NCI-H446 treated with DMSO at 0.1 percent for 48 hours (cell line): Measurements from ENCODE around the gene GSS.

Source experiments
- DNase-seq: peaks from one replicate; lab custom pipeline; 2025; lab: John Stamatoyannopoulos, UW

The GSS gene

DNA sequence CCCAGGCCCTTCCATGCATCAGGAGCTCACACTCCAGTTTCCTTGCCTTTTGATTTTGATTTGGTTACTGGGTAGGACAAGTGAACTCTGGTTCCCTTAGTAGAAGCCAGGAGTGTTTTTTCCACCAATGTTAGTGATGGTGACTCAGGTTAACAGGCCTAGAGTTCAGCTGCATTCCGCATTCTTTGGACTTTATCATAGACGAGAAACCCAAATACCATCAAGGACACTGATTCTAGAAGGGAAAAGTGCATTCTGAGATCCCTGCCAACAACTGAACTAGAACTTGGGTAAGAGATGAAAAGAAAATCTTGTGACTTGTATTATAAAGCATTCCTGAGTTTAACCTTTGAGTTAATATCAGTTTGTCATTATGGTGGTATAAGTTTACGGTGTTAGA lies 8.9 kb downstream of the GSS start:
- DNase-seq, result no peak

DNA sequence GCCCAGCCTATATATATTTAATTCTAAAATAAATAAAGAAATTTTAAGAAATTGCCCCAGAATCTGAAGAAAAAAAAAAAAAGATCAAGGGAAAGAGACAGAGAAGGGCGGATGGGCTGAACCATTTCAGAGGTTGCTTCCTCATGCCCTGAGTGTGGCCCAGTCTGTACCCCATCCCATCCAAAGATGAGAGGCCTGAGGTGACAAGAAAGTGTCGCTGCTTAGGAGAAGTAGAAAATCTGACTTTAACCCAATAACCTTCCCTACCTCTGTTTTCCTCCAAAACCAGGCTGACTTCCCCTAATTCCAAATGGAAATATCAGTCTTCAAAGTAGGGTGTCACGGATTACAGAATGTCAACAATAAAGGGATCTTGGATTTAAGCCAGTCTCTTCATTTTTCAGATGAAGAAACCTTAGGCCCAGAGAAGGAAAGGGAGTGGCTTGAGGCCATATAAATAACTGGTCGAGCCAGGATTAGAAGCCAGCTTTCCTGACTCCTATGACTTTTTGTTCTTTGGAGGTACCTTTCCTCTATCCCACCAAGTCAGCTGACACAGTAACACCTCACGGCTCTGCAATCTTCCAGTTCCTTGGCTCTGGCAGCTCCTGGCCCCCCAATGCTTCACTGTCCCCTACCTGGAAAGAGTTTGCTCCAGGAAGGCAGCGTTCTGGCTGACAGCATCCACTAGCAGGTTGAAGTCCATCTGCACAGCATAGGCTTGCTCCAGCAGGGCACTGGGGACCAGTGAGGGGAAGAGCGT lies 10.1 kb downstream of the GSS start:
- no peak for DNase-seq

DNA sequence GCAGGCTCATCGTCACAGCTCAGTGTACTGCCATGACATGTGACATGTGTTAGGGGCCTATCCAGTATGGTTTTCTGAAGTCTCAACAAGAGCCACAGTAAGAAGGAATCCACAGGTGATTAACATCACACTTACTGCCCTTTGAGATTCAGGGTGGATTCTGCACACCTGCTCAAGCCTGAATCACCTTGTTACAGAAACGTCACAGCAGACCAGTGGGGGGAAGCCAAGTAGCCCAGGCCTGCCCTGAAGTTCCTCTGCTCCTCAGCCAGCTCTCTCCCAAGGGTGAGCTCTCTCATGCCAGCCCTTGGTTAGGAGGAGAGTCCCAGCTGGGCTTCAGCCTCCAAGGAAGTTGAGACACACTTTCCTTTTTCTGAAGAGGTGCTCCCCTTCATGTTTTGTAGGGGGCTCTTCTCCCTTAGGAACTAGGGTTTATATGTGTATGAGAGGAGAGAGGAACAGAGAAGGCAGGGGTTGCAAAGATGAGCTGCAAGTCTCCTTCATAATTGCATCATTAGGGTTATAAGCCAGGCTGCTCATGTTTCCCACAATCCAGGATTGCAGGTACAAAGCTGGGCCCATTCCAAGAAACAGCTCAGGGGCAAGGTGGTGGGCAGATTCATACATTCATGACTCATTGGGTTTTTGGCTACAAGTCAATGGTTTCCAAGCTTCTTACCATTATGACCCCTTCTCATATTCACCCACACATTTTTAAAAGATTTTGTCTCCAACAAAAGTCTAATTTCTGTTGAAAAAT lies 11.6 kb downstream of the GSS start:
- DNase-seq, result no peak

DNA sequence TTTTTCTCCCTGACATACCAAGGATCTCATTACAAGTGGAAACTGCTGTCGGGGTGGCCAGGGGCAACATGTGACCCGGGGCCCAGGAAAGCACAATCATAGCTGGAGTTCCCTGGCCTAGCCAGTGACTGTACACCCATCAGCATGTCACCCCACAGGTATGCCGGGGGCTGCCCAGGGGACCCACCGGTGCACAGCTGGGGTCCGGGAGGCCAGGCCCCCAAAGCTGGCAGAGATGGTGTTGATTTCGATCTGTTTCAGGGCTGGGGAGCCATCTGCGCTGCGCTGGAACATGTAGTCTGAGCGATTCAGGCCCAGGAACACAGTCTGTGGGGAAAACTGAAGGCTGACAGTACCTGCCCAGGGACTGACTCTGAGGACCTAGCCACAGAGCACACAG lies 13.3 kb downstream of the GSS start:
- no peak for DNase-seq

DNA sequence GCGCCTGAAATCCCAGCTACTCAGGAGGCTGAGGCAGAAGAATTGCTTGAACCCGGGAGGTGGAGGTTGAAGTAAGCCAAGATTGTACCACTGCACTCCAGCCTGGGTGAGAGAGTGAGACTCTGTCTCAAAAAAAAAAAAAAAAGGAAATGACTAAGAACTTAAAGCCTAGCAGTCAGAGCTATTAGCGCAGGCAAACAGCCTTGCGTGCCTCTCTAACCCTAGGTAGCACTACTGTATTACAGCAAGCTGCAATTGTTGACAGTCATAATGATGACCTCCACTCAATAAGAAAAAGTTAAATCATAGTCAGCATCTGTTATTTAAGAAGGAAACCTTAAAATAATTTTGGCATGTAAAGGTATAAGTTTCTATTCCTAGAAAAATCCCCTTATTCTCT lies 14.4 kb downstream of the GSS start:
- no peak for DNase-seq

DNA sequence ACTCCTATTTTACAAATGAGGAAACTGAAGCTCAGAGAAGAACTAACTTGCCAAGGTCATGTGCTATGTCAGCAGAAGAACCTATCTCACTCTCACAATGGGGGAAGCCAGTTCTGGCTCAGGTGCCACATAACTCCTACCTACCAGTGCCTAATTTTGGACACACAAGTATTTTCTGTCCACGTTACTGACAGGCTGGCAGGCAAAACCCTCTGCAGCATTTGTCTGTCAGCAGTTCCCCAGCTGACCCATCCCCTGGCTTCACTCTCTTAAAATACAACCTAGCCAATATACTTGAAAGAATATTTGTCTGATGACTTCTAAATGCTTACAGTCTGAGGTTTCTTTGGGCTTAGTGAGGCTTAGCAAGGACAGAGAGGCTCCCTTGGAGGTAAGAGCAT lies 15.5 kb downstream of the GSS start:
- DNase-seq, result no peak

DNA sequence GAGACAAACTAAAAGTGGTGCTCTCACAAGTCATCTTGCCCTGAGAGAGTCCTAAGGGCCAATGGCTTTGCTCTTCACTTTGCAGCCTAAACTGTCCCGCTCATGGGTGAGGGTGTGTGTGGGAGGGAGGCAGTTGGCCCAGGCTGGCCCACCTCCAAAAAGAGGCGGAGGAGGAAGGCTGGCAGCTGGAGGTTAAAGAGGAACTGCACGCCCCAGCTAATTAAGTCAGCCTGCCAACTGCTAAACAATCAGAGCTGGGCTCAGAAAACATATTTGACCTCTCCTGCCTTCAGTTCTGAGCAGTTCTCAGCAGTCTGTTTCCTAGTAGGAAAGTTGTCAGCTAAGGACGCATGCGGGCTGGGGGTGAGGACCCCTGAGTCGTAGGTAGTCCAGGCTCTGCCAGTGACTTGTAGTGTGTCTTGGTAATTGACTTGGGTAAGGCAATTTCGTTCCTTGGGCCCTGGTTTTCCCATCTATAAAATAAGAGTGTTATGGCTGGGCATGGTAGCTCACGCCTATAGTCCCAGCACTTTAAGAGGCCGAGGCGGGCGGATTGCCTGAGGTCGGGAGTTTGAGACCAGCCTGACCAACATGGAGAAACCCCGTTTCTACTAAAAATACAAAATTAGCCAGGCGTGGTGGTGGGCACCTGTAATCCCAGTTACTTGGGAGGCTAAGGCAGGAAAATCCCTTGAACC lies 17.0 kb downstream of the GSS start:
- peak; percentile 81 for DNase-seq

DNA sequence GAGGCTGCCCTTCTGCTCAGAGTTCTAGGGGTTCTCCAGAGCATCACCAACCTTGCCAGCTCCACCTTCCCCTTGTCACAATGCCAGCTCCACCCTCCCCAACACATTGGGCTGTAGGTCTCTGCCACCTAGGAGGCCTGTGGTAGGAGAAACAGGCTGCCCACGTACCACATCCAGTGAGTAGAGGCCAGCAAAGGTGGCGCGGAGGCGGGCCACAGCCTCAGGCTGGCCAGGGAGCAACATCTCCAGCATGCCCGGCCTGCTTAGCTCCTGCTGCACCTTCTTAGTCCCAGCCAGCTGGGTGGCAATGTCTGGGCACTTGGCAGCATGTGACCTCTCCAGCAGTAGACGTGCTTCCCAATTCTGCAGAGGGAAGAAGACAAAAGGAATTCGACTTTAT lies 23.8 kb downstream of the GSS start:
- no peak for DNase-seq

DNA sequence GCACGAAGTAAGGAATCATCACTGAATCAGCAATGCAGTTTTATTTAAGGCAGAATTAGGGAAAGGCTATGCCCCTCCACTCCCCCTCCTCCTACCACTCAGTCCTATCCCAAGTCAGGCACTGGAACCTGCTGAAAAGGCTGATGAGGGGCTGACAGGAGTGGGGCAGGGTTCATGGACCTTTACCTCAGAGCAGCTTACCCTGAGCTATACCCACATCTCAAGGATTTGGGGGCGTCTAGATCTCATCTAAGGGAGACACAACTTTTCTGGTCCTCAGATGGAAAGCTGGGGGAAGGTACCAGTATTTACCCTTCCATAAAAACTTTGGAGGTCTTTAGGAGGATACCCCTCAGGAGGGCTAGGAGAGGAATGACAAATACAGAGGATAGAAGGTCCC lies 27.2 kb downstream of the GSS start:
- DNase-seq, result no peak

DNA sequence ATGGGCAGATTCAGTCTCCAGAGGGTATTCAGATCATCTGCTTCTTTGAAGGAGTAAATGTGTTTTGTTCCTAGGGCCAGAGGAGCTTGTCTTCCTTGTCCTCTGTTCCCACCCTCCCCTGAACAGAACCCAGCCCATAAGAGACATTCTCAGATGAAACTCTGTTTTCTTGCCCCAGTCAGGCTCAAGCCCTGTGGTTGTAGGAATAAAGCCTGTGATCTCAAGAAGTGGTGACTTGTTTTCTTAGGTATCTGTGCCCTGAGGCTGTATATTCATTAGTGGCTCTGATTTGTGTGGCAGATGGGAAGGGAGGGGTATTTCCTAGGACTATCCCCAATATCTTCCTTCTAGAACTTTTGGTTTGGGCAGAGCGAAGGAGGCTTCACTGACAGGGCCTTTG lies 27.9 kb downstream of the GSS start:
- no peak for DNase-seq

DNA sequence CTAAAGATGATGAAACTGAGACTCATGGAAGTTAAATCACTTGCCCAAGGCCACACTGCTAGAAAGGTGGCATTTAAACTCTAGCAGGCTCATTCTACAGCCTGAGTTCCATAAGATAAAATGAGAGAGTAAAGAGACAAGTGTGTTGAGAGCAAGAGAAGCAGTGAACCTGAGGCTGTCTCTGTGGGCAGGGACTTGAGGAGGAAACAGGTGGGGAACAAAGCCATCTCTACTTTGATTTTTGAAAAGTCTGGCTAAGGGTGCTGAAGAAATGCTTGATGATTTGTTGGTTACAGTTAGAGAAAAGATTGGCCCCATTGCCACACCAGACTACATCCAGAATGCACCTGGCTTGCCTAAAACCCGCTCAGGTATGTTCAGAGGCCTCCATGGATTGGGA lies 29.0 kb downstream of the GSS start:
- no peak for DNase-seq

DNA sequence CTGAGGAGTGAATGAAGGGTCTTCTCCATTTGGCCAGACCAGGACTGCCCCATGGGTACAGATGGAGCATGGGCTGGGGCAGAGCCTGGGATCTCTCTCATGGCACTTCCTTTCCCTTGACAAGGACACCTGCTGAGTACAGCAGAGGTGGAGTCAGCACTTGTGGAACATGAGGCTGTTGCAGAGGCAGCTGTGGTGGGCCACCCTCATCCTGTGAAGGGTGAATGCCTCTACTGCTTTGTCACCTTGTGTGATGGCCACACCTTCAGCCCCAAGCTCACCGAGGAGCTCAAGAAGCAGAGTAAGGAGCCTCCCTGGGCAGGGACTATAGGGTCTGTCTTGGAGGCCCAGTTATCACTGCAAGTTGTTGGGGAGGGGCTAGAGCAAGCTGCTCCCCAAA lies 29.6 kb downstream of the GSS start:
- DNase-seq, result no peak

DNA sequence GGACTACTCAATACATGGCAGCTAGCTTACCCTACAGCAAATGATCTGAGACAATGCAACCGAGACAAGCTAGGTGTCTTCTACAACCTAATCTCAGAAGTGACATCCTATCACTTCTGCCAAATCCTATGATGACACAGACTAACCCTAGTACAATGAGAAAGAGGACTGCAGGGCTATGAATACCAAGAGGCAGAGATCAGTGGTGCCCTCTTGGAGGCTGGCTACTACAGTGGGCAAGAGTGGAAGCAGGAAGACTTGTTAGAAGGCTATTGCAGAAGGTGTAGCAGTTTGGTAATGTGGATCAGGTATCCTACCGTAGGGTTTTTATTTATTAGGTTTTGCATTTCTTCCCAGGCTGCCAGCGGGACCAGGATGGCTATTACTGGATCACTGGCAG lies 30.3 kb downstream of the GSS start:
- no peak for DNase-seq

DNA sequence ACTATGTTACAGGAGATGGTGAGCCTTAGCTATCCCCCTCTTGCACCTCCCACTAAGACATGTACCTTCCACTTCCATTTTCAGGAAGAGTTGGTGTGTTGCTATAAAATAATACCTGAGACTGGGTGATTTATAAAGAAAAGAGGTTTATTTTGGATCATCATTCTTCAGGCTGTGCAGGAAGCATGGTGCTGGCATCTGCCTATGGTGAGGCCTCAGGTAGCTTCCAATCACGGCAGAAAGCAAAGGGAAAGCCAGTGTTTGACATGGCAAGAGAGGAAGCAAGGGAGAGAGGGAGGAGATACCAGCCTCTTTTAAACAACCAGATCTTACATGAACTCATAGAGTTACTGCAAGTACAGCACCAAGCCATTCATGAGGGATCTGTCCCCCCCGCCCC lies 32.2 kb downstream of the GSS start:
- no peak for DNase-seq

DNA sequence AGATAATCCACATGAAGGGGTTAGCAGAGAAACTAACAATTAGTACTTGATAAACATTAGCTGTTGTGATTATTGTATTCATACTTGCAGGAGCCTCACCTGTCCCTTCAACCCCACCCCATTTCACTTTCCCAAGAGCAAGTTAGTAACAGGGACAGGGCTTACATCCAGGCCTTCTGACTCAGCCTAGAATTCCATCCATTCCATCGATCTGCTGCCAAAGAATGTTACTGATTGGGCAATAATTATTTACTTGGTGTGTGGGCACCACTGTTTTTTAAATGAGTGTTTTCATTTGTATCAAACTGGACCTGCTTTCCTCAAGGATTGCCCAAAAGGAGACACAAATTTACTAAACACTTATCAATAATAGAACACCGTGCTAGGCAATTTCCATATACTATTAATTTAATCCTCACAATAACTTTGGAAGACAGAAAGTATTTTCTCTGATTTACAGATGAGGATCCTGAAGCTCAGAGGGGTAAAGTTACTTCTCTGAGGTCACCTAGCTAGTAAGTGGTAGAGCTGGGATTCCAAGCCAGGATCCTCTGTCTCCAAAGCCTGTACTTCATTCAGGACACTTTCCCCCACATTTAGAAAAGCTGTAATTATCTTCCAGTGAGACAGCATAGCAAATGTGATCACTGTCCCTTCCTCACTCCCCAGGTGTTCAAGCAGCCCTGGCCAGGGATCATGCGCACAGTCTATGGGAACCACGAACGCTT lies 32.8 kb downstream of the GSS start:
- DNase-seq, result no peak

DNA sequence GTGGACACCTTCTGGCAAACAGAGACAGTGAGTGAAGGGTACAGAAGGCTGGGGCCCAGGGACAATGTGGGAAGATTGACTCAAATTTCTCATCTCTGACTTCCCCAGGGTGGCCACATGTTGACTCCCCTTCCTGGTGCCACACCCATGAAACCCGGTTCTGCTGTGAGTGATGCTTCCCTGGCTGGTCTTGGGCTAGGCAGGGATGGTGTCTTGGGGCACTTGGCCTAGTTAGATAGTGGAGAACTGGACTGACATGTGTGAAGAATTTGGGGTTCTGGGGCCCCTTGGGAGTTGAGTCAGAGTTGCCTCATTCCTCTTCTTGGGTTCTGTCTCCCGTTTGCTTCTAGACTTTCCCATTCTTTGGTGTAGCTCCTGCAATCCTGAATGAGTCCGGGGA lies 34.2 kb downstream of the GSS start:
- DNase-seq, result no peak

DNA sequence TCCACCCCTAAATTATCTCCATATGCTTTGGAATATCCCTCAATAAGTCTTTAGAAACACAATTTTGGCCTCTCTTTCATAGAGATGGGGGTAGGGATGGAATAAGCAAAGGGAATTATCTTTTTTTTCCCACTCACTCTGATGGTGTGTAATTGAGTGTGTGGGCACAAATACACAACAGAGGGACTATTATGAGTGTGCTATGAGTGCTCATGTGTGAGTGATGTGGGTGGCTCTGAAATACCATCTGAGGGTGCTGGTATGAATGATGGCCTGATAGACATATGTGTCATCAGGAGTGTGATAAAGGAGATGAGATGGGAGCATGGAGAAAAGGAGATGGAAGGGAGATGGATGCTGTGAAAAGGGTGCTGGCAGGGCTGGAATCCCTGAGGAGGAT lies 35.6 kb downstream of the GSS start:
- no peak for DNase-seq

DNA sequence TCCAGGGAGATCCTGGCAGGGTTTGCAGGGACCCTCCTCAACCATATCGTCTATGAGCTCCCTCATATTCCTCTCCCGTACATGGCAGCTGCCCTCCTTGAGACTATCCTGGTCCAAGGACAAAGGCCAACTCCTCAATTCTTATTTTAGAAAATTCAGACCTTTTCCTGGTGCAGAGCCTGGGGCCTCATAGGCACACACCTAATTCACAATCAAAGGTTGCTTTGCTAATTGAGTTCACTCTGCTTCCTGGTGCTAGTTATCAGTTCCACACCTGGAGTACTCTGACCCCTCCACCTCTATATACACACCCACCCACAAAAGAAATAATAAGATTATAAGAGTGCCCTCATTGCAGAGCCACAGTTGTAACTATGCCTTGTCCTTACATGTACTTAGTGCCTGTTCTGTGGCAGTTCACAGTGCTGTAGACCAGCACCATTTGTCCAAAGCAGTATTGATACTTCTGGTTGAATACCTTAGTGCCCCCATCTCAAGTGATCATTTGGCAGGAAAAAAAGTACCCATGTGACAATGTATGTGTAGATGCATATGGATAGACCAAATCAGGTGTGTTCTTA lies 38.7 kb downstream of the GSS start:
- no peak for DNase-seq

DNA sequence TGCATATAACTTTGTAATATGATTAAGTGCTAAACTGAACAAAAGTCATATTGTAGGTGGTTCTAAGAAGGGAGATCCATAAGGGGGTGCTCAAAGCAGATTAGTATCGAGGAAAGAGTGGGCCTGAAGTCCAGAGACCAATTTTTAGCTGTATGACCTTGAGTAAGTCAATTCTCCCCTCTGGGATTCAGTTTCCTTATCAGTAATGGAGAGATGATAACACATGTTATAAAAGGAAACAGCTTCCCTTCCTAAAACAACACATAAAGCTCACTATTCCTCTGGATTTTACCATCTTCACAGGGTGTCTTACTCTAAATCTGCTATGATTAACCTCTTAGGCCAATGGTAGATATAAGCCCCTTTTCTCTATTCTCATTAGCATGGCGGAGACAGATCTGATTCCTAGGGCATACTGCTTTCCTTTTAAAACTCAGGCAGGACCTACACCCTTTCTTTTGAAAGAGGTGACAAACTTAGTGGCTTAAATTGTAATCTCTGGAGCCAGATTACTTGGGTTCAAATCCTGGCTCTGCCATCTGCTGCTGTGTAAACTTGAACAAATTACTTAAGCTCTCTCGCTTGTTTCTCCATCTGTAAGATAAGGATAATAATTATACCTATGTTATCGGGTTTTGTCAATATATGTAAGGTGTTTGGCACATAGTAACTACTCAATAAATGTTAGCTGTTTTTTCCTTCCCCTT lies 39.7 kb downstream of the GSS start:
- DNase-seq, result no peak

DNA sequence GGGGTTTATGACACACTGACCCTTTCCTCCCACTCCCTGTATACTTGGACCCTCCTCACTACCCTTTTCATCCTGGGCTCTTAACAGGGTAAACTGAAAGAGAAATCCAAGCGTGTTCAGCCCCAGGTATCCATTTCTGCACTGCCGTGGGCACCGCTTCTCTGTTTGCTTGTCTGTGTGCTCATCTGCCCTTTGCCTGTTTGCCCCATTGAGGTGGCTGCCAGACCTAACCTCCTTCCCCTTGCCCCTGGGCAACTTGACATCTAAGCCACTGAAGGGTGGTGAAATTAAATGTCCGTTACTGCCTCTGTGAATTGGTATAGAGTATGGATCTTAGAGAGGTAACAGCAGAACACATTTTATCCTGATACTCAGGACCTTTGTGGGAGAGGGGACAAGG lies 40.5 kb downstream of the GSS start:
- no peak for DNase-seq

DNA sequence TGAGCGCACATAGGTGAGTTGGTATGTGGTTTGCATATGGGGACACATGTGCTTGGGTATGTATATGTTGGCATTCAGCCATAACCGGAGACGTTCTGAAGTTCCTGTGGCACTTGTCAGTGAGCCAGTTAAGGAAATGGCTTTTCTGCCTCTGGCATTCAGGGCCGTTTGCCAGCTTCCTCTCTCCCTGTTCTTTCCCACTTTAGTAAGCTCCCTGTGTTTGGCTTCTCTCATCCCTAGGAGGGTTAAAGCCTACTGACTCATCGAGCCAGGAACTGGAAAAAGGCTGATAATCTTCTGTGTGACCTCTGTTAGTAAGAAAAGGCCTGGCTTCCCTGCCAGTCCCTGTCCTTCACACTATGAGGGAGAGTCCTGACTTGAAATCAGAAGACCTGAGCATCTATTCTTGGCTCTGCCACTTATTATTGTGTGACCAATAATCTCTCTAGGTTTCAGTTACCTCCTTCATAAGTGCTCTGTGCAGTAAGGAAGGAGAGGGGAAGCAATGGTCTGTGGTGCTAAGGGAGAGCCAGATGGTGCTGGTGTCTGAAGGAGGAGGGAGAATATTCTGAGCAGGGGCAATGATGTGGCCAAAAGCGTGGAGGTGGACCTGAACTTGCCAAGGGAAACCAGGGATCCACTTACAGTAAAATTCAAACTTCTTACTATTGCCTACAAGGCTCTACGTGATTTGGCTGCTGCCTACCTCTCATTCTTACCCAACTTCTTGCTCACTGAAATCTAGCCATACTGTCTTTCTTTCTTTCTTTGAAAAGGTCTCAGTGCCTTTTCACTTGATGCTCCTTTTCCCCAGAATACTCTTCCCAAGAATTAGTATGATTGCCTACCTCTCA lies 47.8 kb downstream of the GSS start:
- peak; percentile 66 for DNase-seq
